NCI-H146 (cell line): ENCODE results near the gene ANKRD31.

Source experiments
- DNase-seq: peaks from one replicate; lab custom pipeline; 2025; lab: John Stamatoyannopoulos, UW

ANKRD31 gene

GRCh38 chr5:75031366-75031765, 205.3 kb downstream of the ANKRD31 start:
- no peak for DNase-seq

GRCh38 chr5:75028090-75028489, 208.6 kb downstream of the ANKRD31 start:
- DNase-seq = no peak

- DNase-seq = no peak
Observed at GRCh38 chr5:75023368-75024159, 213.1 kb downstream of the ANKRD31 start.

- DNase-seq = no peak
Observed at GRCh38 chr5:75021800-75022199, 214.9 kb downstream of the ANKRD31 start.

GRCh38 chr5:75021219-75021618, 215.5 kb downstream of the ANKRD31 start:
- no peak for DNase-seq

- no peak for DNase-seq
Observed at GRCh38 chr5:75020016-75020656, 216.5 kb downstream of the ANKRD31 start.

GRCh38 chr5:75018805-75019587, 217.7 kb downstream of the ANKRD31 start:
- DNase-seq = no peak
